ENCODE measurements around the gene MAP7D2.

The MAP7D2 gene

DNA sequence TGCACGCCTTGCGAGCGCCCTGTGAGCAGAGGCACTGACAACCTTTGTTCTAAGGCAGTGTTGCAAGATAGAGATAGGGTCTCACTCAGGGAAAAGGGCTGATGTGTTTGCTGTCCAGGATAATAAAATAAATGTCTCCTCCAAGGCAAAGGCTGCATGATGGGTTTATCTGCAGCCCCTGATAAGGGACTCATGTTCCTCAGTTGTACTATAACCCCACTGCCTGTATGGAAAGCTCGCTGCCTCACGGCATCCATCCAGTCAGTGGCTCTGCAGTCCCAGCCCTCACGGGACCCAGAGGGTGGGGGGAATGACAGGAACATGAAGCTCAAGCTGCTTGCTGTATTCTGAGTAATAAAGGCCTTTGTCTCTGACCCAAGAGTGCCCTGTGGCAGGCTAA lies 148.4 kb downstream of the MAP7D2 start:
- DNase-seq (ENCODE audit: low spot score): no peak

DNA sequence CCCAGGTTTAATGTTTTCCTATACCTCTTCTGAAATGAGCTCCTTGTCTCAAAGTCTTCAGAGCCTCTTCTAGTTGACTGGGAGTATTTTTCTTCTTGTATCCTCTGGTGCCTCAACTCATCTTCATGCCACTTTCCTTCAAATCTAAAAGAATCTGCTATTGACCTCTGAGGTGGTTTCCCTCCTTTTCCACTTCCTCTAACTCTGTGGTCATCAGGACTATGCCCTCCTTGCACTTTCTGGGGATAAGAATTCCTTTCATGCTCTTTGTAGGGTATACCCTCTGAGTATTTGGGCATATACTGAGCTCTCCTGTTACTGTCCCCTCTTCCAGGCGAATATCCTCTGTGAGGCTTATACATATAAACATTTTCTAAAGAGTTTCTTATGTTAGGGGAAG lies 150.7 kb downstream of the MAP7D2 start:
- DNase-seq (ENCODE audit: low spot score): no peak

DNA sequence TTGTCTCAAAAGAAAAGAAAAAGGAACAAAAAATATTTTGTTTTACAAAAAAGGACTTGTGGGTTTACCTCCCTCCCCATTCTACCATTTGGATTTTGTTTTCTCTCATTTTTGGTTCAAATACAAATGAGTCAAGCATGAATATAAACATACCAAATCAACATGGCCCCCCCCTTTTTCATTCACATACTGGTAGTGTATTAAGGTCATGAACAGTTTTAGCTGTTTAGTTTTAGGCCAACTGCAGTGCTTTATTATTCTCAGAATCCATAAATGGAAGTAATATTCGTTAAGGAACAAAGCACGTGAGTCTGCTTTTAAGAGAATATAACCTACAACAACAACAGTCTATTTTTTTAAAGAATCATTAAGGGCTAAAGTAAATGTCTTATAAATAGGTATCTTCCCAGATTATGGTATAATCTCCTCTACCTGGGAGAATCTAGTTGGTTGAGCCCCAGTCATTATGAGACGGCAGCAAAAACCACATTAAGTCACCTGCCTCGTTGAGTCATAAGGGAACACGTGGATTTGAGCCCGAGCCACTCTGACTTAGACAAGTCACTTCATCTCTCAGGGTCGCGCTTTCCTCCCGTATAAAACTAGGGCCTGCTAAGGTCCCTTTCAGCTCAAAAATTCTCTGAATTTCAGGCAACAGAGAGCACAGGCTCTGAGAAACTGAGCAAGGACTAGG lies 152.5 kb downstream of the MAP7D2 start:
- no peak for DNase-seq (ENCODE audit: low spot score)

DNA sequence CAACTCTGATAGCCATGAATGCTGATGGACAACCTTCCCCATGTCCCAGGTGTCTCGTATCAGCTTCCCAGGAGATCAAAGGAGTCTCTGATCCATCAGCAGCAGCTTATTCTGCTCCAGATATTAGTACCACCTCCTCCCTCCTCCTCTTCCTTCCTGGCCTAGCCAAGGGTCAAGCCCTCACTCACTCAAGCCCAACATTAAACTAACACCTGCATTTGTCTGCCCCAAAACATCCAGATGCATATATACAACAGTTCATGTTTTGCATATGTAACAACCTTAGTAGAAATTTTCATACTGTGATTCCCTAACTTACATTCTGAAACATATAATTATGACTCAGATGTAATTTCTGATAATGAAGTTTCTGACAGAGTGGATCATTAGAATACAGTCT lies 155.8 kb downstream of the MAP7D2 start:
- no peak for DNase-seq (ENCODE audit: low spot score)

DNA sequence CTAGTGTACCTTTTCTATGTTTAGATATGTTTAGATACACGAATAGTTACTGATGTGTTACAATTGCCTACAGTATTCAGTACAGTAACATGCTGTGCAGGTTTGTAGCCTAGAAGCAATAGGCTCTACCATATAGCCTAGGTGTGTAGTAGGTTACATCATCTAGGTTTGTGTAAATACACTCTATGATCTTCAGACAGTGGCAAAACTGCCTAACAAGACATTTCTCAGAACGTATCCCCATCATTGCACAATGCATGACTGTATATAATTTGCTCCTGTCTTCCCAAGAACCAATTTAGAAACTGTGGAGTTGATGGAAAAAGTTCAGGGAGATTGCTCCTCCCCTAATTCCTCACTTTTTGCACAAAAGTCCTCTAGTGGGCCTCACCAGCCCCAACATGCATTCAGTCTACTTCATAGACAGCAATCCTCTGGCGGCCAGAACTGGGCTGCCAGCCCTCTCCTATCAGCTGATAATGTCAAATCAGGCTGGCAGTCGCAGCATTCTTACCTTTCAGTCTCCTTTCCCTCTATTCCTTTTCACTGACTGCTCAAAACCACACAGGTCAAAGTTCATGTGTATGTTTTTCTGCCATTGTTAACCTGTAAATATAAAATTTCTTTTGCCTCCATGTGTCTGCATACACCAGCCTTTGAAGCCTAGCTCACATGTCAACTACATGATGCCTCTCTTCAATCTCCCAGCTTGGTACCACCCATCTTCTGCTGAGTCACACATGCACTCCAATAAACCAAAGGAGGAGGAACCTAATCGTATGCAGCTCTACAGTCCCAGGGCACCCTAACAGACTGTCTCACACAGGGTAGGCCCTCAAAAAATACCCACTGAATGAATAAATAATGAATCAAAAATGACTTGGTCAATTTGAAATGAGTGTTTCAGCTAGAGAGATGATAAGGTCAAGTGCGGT lies 157.9 kb downstream of the MAP7D2 start:
- DNase-seq (ENCODE audit: low spot score): no peak

DNA sequence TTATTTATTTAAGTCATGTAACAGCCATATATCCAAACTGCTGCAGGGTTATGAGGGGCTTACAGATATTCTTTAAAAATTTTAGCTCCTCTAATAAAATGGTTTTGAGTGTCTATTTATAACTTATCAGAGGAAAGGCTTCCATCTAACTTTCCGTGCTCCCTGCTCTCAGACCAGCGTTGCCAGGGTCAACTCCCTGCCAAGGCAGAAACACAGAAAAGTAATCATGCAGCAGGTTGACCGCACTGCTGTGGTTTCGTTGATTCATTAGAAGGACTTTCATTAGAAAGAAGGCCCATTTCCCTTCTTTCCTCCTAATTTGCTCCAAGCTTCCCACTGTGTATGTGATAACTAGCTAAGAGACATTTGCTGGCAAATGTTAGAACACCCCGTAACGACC lies 159.8 kb downstream of the MAP7D2 start:
- DNase-seq (ENCODE audit: low spot score): no peak

Data from left forelimb (tissue), 1 donor.